Measurements from ENCODE around the gene DUSP23. TPM values are rescaled to one million over a fixed set of nuclear protein-coding genes. Genes with fewer than 3 reads are reported as not detected.

Gene DUSP23
- total RNA-seq, 2 experiments from 2014 or later: 1.2 to 2.0 TPM

GRCh38 chr1:159800177-159800930 is 19.6 kb downstream of the DUSP23 start:
- POLR2A ChIA-PET: no interaction called here
- intact Hi-C loops (cut with micrococcal nuclease; ENCODE audit: unreplicated experiment): no loop called here

GRCh38 chr1:159802111-159802510 is 21.3 kb downstream of the DUSP23 start, which contains the start of gene FCRL6:
Gene FCRL6, plus strand, starts transcription at chr1:159802360. Its CDS starts 65 bp downstream, at chr1:159802425.
- Histone ChIP-seq H3K4me1 (ENCODE audit: insufficient read depth, low read length, poor library complexity, severe bottlenecking) (no peaks in the 10 kb centered on the region), H2AFZ (ENCODE audit: low read length) (no peak within 1 kb of the TSS), H3K9me3 (ENCODE audit: low read length) (no peaks in the 10 kb centered on the region), H3K4me3 (ENCODE audit: low read depth, low read length, poor library complexity, severe bottlenecking) (no peak within 1 kb of the TSS), H3K36me3 (ENCODE audit: insufficient read depth, low read length) (no peaks in the 10 kb centered on the region), H3K4me2 (ENCODE audit: low read length) (no peak within 1 kb of the TSS), H3K79me2 (ENCODE audit: insufficient read depth, low read depth, low read length) (no peaks in the 10 kb centered on the region), H3K27ac (ENCODE audit: low read depth, low read length, poor library complexity, severe bottlenecking) (no peak within 1 kb of the TSS), H3K9me2 (ENCODE audit: insufficient read depth, low read length) (no peaks in the 10 kb centered on the region), H4K20me1 (ENCODE audit: insufficient read depth, low read length) (no peaks in the 10 kb centered on the region)
- no peak for TF ChIP-seq CTCF (conservative IDR thresholded peaks at IDR 0.05; ENCODE audit: low read length)
- CTCF ChIA-PET (ENCODE audit: unreplicated experiment): no interaction called here
- DNase-seq (ENCODE audit: low spot score): no peak
- no TSS peak for BruUV-seq (replicated peaks)
- POLR2A ChIA-PET: interaction anchor here (0.9 to 1.5 kb wide), 4 partner anchors 11 to 90 kb away, joined by 3 to 4 read pairs (median 3); no protein-coding TSS in a partner anchor
- intact Hi-C loops (cut with micrococcal nuclease; ENCODE audit: unreplicated experiment): no loop called here

More at GRCh38 chr1:159800177-159800930, 19.6 kb downstream of the DUSP23 start:
- CTCF ChIA-PET (ENCODE audit: unreplicated experiment): interaction anchor here (3.5 kb wide), 1 partner anchor 91 kb away, joined by 30 read pairs; no protein-coding TSS in a partner anchor
- no peaks in the 10 kb centered on the region for H3K9me3 ChIP-seq (ENCODE audit: low read length)
- H3K4me1 ChIP-seq (ENCODE audit: insufficient read depth, low read length, poor library complexity, severe bottlenecking): no peaks in the 10 kb centered on the region
- no peak overlapping the region for H3K27ac ChIP-seq (ENCODE audit: low read depth, low read length, poor library complexity, severe bottlenecking)
- TF ChIP-seq EZH2phosphoT487 (IDR thresholded peaks at IDR 0.05; ENCODE audit: borderline replicate concordance, low read depth, low read length): no peak
- TF ChIP-seq CTCF (conservative IDR thresholded peaks at IDR 0.05; ENCODE audit: low read length): no peak
- no TSS peak for BruUV-seq (replicated peaks)
- no peaks in the 10 kb centered on the region for H3K36me3 ChIP-seq (ENCODE audit: insufficient read depth, low read length)
- no peaks in the 10 kb centered on the region for H3K79me2 ChIP-seq (ENCODE audit: insufficient read depth, low read depth, low read length)
- no peaks in the 10 kb centered on the region for H3K9me2 ChIP-seq (ENCODE audit: insufficient read depth, low read length)
- H2AFZ ChIP-seq (ENCODE audit: low read length): no peak overlapping the region
- no peak overlapping the region for H3K4me2 ChIP-seq (ENCODE audit: low read length)
- no peak overlapping the region for H3K4me3 ChIP-seq (ENCODE audit: low read depth, low read length, poor library complexity, severe bottlenecking)
- H4K20me1 ChIP-seq (ENCODE audit: insufficient read depth, low read length): no peaks in the 10 kb centered on the region
- DNase-seq (ENCODE audit: low spot score): no peak
